ENCODE data around the gene SLC35G3.

GRCh38 chr17:35227546-35227945 is 33.4 kb upstream of the SLC35G3 start:
- TF ChIP-seq TAF1 (conservative IDR thresholded peaks at IDR 0.05) (no peak), CTCF (IDR thresholded peaks at IDR 0.05; ENCODE audit: low read depth, low read length, missing input control) (no peak), JUND (IDR thresholded peaks at IDR 0.05) (no peak), RXRA (IDR thresholded peaks at IDR 0.05) (no peak)
